Activated naive CD4-positive, alpha-beta T cell (primary cell): ENCODE data around the gene ATXN7.

Experiments used
- DNase-seq, 4 experiments: peaks; one replicate each; lab custom pipeline; 2025; lab: John Stamatoyannopoulos, UW

The ATXN7 gene, protein sequence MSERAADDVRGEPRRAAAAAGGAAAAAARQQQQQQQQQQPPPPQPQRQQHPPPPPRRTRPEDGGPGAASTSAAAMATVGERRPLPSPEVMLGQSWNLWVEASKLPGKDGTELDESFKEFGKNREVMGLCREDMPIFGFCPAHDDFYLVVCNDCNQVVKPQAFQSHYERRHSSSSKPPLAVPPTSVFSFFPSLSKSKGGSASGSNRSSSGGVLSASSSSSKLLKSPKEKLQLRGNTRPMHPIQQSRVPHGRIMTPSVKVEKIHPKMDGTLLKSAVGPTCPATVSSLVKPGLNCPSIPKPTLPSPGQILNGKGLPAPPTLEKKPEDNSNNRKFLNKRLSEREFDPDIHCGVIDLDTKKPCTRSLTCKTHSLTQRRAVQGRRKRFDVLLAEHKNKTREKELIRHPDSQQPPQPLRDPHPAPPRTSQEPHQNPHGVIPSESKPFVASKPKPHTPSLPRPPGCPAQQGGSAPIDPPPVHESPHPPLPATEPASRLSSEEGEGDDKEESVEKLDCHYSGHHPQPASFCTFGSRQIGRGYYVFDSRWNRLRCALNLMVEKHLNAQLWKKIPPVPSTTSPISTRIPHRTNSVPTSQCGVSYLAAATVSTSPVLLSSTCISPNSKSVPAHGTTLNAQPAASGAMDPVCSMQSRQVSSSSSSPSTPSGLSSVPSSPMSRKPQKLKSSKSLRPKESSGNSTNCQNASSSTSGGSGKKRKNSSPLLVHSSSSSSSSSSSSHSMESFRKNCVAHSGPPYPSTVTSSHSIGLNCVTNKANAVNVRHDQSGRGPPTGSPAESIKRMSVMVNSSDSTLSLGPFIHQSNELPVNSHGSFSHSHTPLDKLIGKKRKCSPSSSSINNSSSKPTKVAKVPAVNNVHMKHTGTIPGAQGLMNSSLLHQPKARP

GRCh38 chr3:63863150-63864007 is at the start of gene ATXN7, which contains the start of gene THOC7:
ATXN7 (plus strand) TSS chr3:63863867; CDS start chr3:63912599, 48,732 bp downstream.
THOC7 (minus strand) TSS chr3:63863805; CDS start chr3:63863790, 15 bp downstream.
- peak; percentile 29 to 62 (median 34) for DNase-seq

DNA sequence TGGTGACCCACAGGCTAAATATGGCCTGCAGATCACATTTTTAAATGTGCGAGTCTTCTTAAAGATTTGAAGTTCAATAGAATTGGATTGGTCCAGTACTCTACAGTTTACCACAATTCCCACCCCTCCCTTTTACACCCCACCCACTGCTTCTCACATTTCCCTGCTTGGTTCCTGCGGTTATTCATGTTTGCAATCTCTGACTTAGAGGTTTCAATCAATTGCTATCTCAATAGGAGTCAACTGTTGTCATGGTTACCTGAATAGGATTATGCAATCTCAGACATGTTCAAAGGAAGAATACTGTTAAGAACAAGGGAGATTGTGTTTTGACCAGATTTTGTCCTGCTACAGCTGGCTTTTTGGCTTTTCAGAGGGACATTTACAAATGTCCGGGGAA is 49.4 kb upstream of the ATXN7 start:
- no peak for DNase-seq

DNA sequence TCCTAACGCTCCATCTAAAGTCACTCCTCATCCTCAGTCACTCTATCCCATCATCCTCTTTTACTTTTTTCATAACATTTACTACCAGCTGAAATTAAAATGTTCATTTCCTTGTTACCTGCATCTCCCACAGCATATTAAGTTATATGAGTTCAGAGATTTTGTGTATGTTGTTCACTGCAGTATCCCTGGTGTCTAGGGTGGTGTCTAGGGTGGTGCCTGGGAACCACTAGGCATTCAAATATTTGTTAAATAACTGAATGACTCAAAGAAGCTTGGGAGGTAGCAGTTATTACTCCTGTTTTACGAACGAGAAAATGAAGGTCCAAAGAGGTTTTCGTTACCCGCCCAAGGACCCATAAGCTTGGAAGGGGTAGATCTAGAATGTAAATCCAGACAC is 46.4 kb upstream of the ATXN7 start:
- no peak for DNase-seq

GRCh38 chr3:63818282-63819150 is 45.2 kb upstream of the ATXN7 start:
- peak; percentile 9 to 44 (median 30) for DNase-seq

- no peak for DNase-seq
Measured at GRCh38 chr3:63819151-63819398, 44.6 kb upstream of the ATXN7 start, which contains the start of gene C3orf49. C3orf49 (plus strand) TSS chr3:63819299; CDS start chr3:63819472, 173 bp downstream.

DNA sequence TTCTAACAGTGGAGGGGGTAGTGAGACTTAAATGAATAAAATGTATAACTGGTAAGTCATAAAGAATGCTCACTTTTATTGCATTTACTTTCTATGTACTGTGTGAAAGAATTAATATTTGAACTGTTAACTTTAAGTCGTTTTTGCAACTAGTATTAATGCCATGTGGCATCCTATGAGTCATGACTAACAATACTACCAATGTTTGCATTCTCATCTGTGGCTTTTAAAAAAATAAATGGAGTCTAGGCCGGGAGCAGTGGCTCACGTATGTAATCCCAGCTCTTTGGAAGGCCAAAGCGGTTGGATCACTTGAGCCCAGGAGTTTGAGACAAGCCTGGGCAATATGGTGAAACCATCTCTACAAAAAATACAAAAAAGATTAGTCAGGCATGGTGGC is 39.4 kb upstream of the ATXN7 start:
- no peak for DNase-seq

DNA sequence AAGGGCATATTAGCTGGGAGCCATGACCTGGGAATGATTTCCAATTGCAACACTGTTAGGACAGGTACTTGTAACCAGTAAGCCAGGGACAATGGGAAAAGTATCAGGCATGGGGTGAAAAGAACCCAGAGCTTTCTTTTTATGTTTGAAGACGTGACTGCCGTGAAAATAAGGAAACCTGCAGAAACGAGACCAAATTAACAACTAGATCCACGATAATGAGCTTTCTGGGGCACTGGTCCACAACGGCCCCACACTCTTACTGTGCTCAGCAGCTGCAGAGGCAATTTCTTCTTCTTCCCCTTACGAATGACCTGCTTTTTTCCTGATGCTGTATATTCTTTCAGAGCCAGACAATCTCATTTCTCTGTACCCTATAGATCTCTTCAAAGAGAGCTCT is 33.1 kb upstream of the ATXN7 start:
- DNase-seq = no peak

DNA sequence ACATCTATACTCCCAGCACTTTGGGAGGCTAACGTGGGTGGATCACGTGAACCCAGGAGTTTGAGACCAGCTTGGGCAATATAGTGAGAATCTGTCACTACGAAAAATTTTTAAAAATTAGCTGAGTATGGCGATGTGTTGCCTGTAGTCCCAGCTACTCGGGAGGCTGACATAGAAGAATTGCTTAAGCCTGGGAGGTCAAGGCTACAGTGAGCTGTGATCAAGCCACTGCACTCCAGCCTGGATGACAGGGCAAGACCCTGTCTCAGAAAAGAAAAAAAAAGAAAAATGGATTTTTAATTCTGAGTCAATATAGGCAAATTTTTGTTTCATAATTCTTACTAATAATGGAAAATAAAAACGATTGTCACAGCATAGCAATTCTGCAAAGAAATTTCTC is 31.3 kb upstream of the ATXN7 start:
- no peak for DNase-seq

DNA sequence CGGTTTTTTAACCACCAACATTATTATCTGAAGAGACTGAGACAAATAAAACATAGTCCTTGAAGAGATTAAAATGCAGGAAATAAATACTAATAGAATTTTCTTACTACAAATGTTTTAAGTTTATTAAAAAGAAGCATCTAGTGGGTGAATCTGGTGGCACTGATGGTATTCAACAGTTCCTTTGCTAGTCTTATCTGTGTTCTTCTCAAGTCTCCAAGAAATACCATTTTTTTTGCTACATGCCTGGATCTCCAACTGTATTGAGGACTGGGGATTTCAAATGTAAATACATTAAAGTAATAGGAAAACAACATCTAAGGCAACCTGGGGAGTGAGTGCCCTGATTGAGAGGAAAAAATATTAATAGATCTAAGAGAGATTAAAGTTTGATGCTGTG is 22.0 kb upstream of the ATXN7 start:
- DNase-seq = no peak

DNA sequence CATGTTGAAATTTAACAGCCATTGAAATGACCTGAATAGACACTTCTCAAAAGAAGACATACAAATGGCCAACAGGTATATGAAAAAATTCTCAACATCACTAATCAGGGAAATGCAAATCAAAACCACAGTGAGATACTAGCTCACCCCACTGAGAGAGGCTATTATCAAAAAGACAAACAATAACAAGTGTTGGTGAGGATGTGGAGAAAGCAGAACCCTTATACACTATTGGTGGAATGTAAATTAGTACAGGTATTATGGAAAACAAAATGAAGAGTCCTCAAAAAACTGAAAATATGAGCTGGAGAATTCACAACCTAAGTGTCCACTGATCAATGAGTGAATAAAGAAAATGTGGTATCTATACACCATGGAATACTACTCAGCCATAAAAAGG is 21.5 kb upstream of the ATXN7 start:
- no peak for DNase-seq

GRCh38 chr3:63845215-63845614 is 18.5 kb upstream of the ATXN7 start:
- DNase-seq = no peak

- DNase-seq = no peak
Measured at GRCh38 chr3:63847718-63848450, 15.8 kb upstream of the ATXN7 start.

- no peak for DNase-seq
Measured at GRCh38 chr3:63849175-63849574, 14.5 kb upstream of the ATXN7 start.

DNA sequence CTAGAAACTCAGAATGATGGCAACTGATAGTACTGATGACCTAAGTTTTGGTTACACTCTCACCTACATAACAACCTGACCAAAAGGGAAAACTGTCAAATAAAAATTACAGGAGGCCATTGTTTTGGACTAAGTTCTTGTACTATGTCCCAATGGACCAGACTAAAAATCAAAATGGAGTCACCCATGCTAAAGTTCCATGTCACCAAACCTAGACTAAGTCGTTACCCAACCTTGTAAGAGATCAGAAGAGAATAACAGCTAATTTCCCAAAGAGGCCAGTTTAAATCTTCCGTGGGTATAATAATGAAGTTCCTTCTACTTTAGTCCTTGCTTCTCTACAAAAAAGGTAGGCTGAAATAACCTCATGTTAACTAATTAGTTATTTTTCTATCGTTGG is 12.4 kb upstream of the ATXN7 start:
- DNase-seq = no peak

- DNase-seq = no peak
Measured at GRCh38 chr3:63853106-63853505, 10.6 kb upstream of the ATXN7 start.

DNA sequence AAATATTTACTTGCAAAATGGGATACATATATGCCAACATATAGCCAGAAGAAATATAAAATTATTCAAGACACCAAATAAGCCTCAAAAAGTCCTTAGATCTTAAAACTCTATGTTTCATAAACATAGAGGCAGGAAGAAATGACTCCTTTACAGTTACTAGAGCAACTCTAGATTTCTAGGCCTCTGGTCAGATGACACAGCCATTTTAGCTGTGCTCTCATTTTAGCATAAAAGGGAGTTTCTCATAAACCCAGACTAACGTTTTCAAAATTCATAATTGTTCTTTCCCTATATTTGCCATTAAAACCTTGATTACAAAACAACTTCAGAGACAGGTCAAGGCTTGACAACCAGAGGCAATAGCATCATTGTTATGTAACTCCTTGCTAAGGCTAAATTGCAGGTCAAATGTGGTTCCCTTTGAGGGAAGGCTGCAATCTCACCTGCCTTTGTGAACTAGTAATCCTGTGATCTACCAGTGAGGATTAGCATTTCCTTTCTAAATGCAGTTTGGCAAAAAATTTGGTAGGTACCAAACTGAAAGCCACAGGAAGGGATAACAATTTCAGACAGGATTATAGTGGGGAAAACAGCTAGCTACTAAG is 8.2 kb upstream of the ATXN7 start:
- DNase-seq = no peak

- no peak for DNase-seq
Measured at GRCh38 chr3:63857311-63857710, 6.4 kb upstream of the ATXN7 start.

DNA sequence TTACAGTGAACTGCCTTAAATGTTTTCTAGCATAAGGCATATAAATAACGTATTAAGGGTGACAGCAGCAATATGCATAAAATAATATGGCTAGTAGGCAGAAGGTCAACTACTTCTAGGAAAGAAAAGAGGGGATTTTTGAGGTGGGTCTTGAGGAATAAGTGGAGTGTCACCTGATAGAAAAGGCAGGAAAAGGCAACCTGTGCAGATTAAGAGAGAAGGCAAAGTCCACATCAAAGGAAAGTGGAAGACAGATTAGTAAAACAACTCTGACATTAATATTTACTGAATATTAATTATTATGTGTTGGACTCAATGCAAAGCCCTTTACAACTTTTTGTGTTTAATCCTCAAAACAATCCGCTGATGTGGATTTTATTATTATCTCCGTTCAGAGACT is 2.9 kb upstream of the ATXN7 start:
- no peak for DNase-seq

- no peak for DNase-seq
Measured at GRCh38 chr3:63861306-63861705, 2.4 kb upstream of the ATXN7 start.

DNA sequence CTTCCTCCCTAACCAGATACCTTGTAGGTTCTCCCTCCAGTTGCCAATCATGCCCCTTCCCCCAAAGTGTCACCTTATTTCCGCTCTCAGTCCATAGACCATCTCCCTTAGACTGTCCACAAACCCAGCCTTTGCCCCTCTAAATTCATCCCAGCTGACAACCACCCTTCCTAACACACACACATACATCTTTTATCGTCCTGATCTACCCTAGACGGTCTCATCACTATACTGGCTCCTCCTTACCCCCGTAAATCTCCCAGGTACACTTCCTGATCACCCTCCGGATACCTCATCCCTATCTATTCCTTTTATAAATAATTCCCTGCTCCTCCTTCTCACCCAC is 890 bp upstream of the ATXN7 start:
- no peak for DNase-seq
